Stimulated activated naive CD4-positive, alpha-beta T cell treated with Interleukin-2 at 50 U/mL for 16 hours (primary cell): ENCODE measurements around the gene CREB3.

ENCODE experiments used
- DNase-seq: peaks from one replicate; lab custom pipeline; 2025; lab: John Stamatoyannopoulos, UW

Gene CREB3

DNA sequence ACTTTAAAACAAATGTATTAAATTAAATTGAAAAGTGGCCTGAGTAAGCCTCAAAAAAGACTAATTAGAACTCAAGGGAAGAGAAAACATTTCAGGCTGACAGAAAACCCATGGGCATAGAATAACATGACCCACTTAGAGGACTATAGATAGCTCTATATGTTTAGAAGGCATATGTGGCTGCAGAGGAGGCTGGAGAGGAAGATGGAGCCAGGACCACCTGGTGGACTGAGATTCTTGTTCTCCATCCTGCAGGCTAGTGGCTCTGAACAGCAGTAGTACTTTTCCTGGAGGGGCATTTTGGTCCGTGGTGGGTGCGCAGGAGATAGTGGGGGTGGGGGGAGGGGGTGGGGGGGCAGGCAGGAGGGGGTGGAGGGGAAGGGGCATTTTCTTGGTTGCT is 48.6 kb downstream of the CREB3 start:
- no peak for DNase-seq

GRCh38 chr9:35783418-35783817 is 51.0 kb downstream of the CREB3 start:
- no peak for DNase-seq
